HepG2 (cell line): ENCODE results near the gene PARP6. TPM values are rescaled to one million over a fixed set of nuclear protein-coding genes. Genes with fewer than 3 reads are reported as not detected.

Experiments
- ATAC-seq: fragments of 200-7000 bp; cut with Tn5 transposase; 3 replicates; pipeline ENCODE4 v1.9.1; 2020; ENCODE audit warnings: mild to moderate bottlenecking, moderate library complexity
- BruUV-seq: library from RNA; stranded (reverse); fragments of 400-500 nt; replicated peaks from 2 replicates; lab custom pipeline; 2021; lab: Mats Ljungman, UMichigan
- CTCF ChIA-PET: fragments of 300-600 bp; formaldehyde crosslinking; extraction: SDS; loops from one replicate; lab custom pipeline; 2021; ENCODE audit warnings: low total read pairs, inconsistent platforms, low intra/inter-chr PET ratio; lab: Yijun Ruan, JAX
- POLR2A ChIA-PET: fragments of 350-600 bp; sonication (Branson Sonifier 250); formaldehyde crosslinking; loops from one replicate; lab custom pipeline; 2020; ENCODE audit warnings: antibody characterized with exemption, inconsistent platforms; lab: Yijun Ruan, JAX
- DNase-seq: peaks from one replicate; pipeline ENCODE4 v3.0.0-alpha.2; 2015; ENCODE audit warnings: low spot score
- FAIRE-seq: peaks from 3 replicates; lab custom pipeline; 2011; peaks lifted over from hg19 to GRCh38; lab: Jason Lieb, UNC
- H2AFZ ChIP-seq: one replicate; pipeline ENCODE4 v1.6.1; 2011; ENCODE audit warnings: low read length, inconsistent platforms
- H3K27ac ChIP-seq: fragments of 300-600 bp; 3 replicates; pipeline ENCODE4 v1.8.0; 2011; ENCODE audit warnings: mixed run types, mild to moderate bottlenecking, mixed read lengths, low read length, inconsistent platforms; ENCODE audit not compliant: insufficient read depth; ENCODE audit errors: extremely low read length
- H3K27me3 ChIP-seq, 2 experiments: fragments of 200-600 bp in 1 of 2; 2 replicates in 1 of 2; 3 replicates in 1 of 2; pipeline versions ENCODE4 v1.6.0 to v1.8.0; 2011; ENCODE audit warnings: low read length in 2 of 2, mild to moderate bottlenecking in 2 of 2, moderate library complexity in 2 of 2, inconsistent platforms in 1 of 2; ENCODE audit not compliant: insufficient read depth in 2 of 2, control insufficient read depth in 1 of 2
- H3K36me3 ChIP-seq, 2 experiments: fragments of 200-600 bp in 1 of 2; replicated peaks in 1 of 2; 2 replicates in 1 of 2; 3 replicates in 1 of 2; pipeline versions ENCODE4 v1.5.1 to v1.8.0; 2011; ENCODE audit warnings: low read length in 2 of 2, inconsistent platforms in 1 of 2; ENCODE audit not compliant: insufficient read depth in 2 of 2, control insufficient read depth in 1 of 2
- H3K4me1 ChIP-seq: 2 replicates; pipeline ENCODE4 v1.5.1; 2012; ENCODE audit warnings: low read length, inconsistent platforms; ENCODE audit not compliant: insufficient read depth
- H3K4me2 ChIP-seq: 2 replicates; pipeline ENCODE4 v1.6.0; 2011; ENCODE audit warnings: low read depth, low read length, inconsistent platforms
- H3K4me3 ChIP-seq, 3 experiments: fragments of 200-600 bp in 1 of 3; sonication (generic), shearing (Covaris generic) in 1 of 3; replicated peaks in 1 of 3; 2 replicates each; pipeline ENCODE4 v1.5.1; 2011 to 2016; ENCODE audit warnings: low read length in 3 of 3, inconsistent platforms in 2 of 3, low read depth in 2 of 3, mild to moderate bottlenecking in 2 of 3, control low read depth in 1 of 3, mixed read lengths in 1 of 3; ENCODE audit not compliant: insufficient read depth in 1 of 3
- H3K79me2 ChIP-seq: one replicate; pipeline ENCODE4 v1.6.1; 2011; ENCODE audit warnings: low read length, inconsistent platforms; ENCODE audit not compliant: insufficient read depth
- H3K9ac ChIP-seq: 2 replicates; pipeline ENCODE4 v1.6.0; 2011; ENCODE audit warnings: mild to moderate bottlenecking, low read depth, low read length, inconsistent platforms; ENCODE audit not compliant: insufficient read depth
- H3K9me3 ChIP-seq: 2 replicates; pipeline ENCODE4 v1.5.1; 2012; ENCODE audit warnings: mild to moderate bottlenecking, low read length
- H4K20me1 ChIP-seq: 2 replicates; pipeline ENCODE4 v1.6.0; 2011; ENCODE audit warnings: inconsistent platforms, mild to moderate bottlenecking, low read length, moderate library complexity; ENCODE audit not compliant: insufficient read depth
- CEBPZ ChIP-seq: IDR thresholded peaks from 2 replicates; pipeline ENCODE4 v1.6.1; 2012; ENCODE audit warnings: low read length, improper control_type of control experiment
- CSRNP2 ChIP-seq: sonication (generic); formaldehyde crosslinking; conservative IDR thresholded peaks from 2 replicates; pipeline ENCODE4 v1.8.0; 2022; ENCODE audit warnings: low read depth, missing genetic modification reagents
- ESRRA ChIP-seq: sonication (generic); formaldehyde crosslinking; IDR thresholded peaks from 2 replicates; pipeline ENCODE4 v1.5.1; 2020; ENCODE audit warnings: mild to moderate bottlenecking, low read depth, missing genetic modification reagents
- FLYWCH1 ChIP-seq: sonication (generic); formaldehyde crosslinking; IDR thresholded peaks from 2 replicates; pipeline ENCODE4 v1.8.1; 2023; ENCODE audit warnings: mild to moderate bottlenecking, missing genetic modification reagents
- FOSL2 ChIP-seq: sonication (generic); formaldehyde crosslinking; IDR thresholded peaks from 2 replicates; pipeline ENCODE4 v1.4.0; 2020; ENCODE audit warnings: missing genetic modification reagents
- FUBP1 ChIP-seq: sonication (generic); formaldehyde crosslinking; IDR thresholded peaks from 2 replicates; pipeline ENCODE4 v1.5.1; 2020; ENCODE audit warnings: missing genetic modification reagents, mild to moderate bottlenecking, borderline replicate concordance
- HDAC1 ChIP-seq: sonication (generic); formaldehyde crosslinking; IDR thresholded peaks from 2 replicates; pipeline ENCODE4 v1.5.1; 2020; ENCODE audit warnings: mild to moderate bottlenecking, missing genetic modification reagents
- IRF9 ChIP-seq: sonication (generic); formaldehyde crosslinking; IDR thresholded peaks from 2 replicates; pipeline ENCODE4 v1.8.0; 2022; ENCODE audit warnings: missing genetic modification reagents, mild to moderate bottlenecking, borderline replicate concordance
- KMT2B ChIP-seq: IDR thresholded peaks from 2 replicates; pipeline ENCODE4 v1.6.1; 2016; ENCODE audit warnings: missing genetic modification reagents, missing compliant biosample characterization
- LBX2 ChIP-seq: sonication (generic); formaldehyde crosslinking; IDR thresholded peaks from 2 replicates; pipeline ENCODE4 v1.5.0; 2020; ENCODE audit warnings: missing genetic modification reagents, mild to moderate bottlenecking, borderline replicate concordance
- NFE2L1 ChIP-seq: sonication (generic); formaldehyde crosslinking; IDR thresholded peaks from 2 replicates; pipeline ENCODE4 v1.4.0; 2020; ENCODE audit warnings: missing genetic modification reagents, mild to moderate bottlenecking, borderline replicate concordance
- RAD21 ChIP-seq: fragments of 450-650 bp; formaldehyde crosslinking; IDR thresholded peaks from 2 replicates; pipeline ENCODE4 v1.5.0; 2020; ENCODE audit warnings: mild to moderate bottlenecking
- ZC3H4 ChIP-seq: sonication (generic); formaldehyde crosslinking; IDR thresholded peaks from 2 replicates; pipeline ENCODE4 v1.4.0; 2020; ENCODE audit warnings: missing genetic modification reagents, borderline replicate concordance
- ZNF580 ChIP-seq: IDR thresholded peaks from 2 replicates; pipeline ENCODE4 v1.6.1; 2016; ENCODE audit warnings: low read depth, borderline replicate concordance
- ZNF709 ChIP-seq: sonication (generic); formaldehyde crosslinking; IDR thresholded peaks from 2 replicates; pipeline ENCODE4 v1.5.0; 2020; ENCODE audit warnings: mild to moderate bottlenecking, missing genetic modification reagents
- WGBS: methylation state at CpG from one replicate; pipeline ENCODE4 v1.1.6; 2017; ENCODE audit warnings: low lambda C conversion rate; 5-methylcytosine and 5-hydroxymethylcytosine counted together
- in situ Hi-C: cut with HindIII; loops from 2 replicates; pipeline ENCODE4 v1.10.0; 2017; ENCODE audit warnings: low pct_unique_long_range_greater_than_20kb; ENCODE audit not compliant: extremely low pct_ligation_motif_present
- intact Hi-C: fragments of 100-400 bp; cut with micrococcal nuclease; formaldehyde crosslinking; loops from one replicate; pipeline ENCODE4 v1.10.0; 2022; ENCODE audit not compliant: unreplicated experiment
- polyA plus RNA-seq, 8 experiments: library from polyadenylated mRNA; depleted of rRNA in 3 of 8; stranded (reverse) in 7 of 8; unstranded in 1 of 8; fragments of >200 nt; fragmentation: Illumina TruSeq in 4 of 8; extraction: Trizol in 4 of 8; gene quantifications; 2 replicates each; pipeline versions ENCODE4 v1.2.1 to v1.2.3, GENCODE V29; 2011 to 2016; ENCODE audit warnings: low read depth in 4 of 8, missing spikeins in 1 of 8, mixed read lengths in 1 of 8; ENCODE audit not compliant: insufficient read depth in 1 of 8
- total RNA-seq, 5 experiments: library from RNA; depleted of rRNA; stranded (reverse); fragments of >200 nt; fragmentation: Illumina TruSeq; extraction: Trizol; gene quantifications; 2 replicates each; pipeline ENCODE4 v1.2.3, GENCODE V29; 2016; ENCODE audit warnings: low read depth in 1 of 5

The PARP6 gene
- total and polyA plus RNA-seq, 2 of the 13 experiments (the other 11 are each of a cell fraction or from before 2014, with no cell fraction given), result 0.22 to 0.87 TPM

GRCh38 chr15:72281713-72282112 is 9.4 kb upstream of the PARP6 start (continued):
- TF ChIP-seq IRF9 (CRISPR knock-in tag), result no peak
- no peak for TF ChIP-seq HDAC1
- no peak for TF ChIP-seq FLYWCH1 (CRISPR knock-in tag)
- TF ChIP-seq NFE2L1, result no peak
- no peak for TF ChIP-seq RAD21 (CRISPR knock-in tag)
- TF ChIP-seq CSRNP2, result no peak
- peak; percentile 72 for TF ChIP-seq FOSL2
- no peak for TF ChIP-seq KMT2B (CRISPR knock-in tag)
- TF ChIP-seq, all 625 proteins: peak for 2

GRCh38 chr15:72280751-72281150 is 8.4 kb upstream of the PARP6 start:
- CTCF ChIA-PET, result no interaction called here
- no peaks in the 10 kb centered on the region for H3K79me2 ChIP-seq
- H3K4me2 ChIP-seq, result peak overlapping the region; percentile 33; the same call in 1 of the 2 replicates
- no peak for TF ChIP-seq CEBPZ
- no peak for TF ChIP-seq ESRRA
- TF ChIP-seq ZNF709, result no peak
- TF ChIP-seq ZC3H4 (CRISPR knock-in tag), result no peak
- TF ChIP-seq ZNF580 (CRISPR knock-in tag), result no peak
- no peak for TF ChIP-seq LBX2 (CRISPR knock-in tag)
- no peak for TF ChIP-seq FUBP1

More at GRCh38 chr15:72280751-72281150, 8.4 kb upstream of the PARP6 start:
- DNase-seq (no peak), FAIRE-seq (no peak), ATAC-seq (peak; percentile 65)
- BruUV-seq, result no TSS peak
- Histone ChIP-seq H3K9me3 (no peaks in the 10 kb centered on the region), H2AFZ (no peak overlapping the region), H3K4me3 (no peak overlapping the region; a peak in 1 of 6 replicates), H4K20me1 (no peaks in the 10 kb centered on the region), H3K9ac (no peak overlapping the region), H3K27ac (no peak overlapping the region), H3K27me3 (no peaks in the 10 kb centered on the region), H3K4me1 (peaks cover 26% of the 10 kb centered on the region), H3K36me3 (no peaks in the 10 kb centered on the region)
- intact Hi-C loops, result no loop called here
- in situ Hi-C loops, result no loop called here
- WGBS, result 0% methylated on average over 2 of the region's 2 CpGs
- POLR2A ChIA-PET, result interaction anchor here (0.8 to 1.7 kb wide), 3 partner anchors 50 to 70 kb away, joined by 3 to 5 read pairs (median 4); partner anchors contain the start of gene PKM
